ENCODE measurements around the gene SUSD4. TPM values are rescaled to one million over a fixed set of nuclear protein-coding genes. Genes with fewer than 3 reads are reported as not detected.

SUSD4 gene
- polyA plus RNA-seq, 4 donors = 0.27 to 1.5 (median 0.61) TPM; not detected in 1

DNA sequence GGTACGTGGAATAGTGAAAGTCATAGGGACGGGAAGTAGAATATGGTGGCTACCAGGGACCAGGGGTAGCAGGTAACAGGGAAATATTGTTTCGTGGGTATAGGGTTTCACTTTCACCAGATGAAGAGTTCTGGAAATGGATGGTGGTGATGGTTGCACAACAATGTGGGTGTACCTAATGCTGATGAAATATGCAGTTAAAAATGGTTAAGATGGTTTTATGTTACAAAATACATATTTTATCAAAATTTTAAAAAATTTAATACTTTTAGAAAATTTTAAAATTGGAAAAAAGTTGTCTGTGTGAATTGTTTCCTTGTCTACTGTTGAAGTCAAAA, 165.4 kb downstream of the SUSD4 start:
- H3K4me3 ChIP-seq (ENCODE audit: low read depth in 1 of 3, low read length in 3 of 3) = no peak overlapping the region
- H3K9me3 ChIP-seq (ENCODE audit: control insufficient read depth in 2 of 2, insufficient read depth in 1 of 2, low read depth in 1 of 2, low read length in 1 of 2) = peaks cover 0 to 3% of the 10 kb centered on the region in 2 donors
- H3K36me3 ChIP-seq (ENCODE audit: control insufficient read depth in 3 of 3, insufficient read depth in 2 of 3, low read depth in 1 of 3, low read length in 3 of 3) = no peaks in the 10 kb centered on the region
- DNase-seq (no peak), FAIRE-seq (no peak)
- whole genome bisulfite sequencing, 3 donors = 68 to 74% (median 72%) methylated on average over 3 of the region's 3 CpGs
- peaks cover 0 to 2% (median 0%) of the 10 kb centered on the region in 3 donors for H3K27me3 ChIP-seq (ENCODE audit: control insufficient read depth in 3 of 3, insufficient read depth in 3 of 3, low read length in 3 of 3)
- H3K27ac ChIP-seq (ENCODE audit: low read depth in 1 of 3, low read length in 2 of 3) = no peak overlapping the region
- no peaks in the 10 kb centered on the region for H3K4me1 ChIP-seq (ENCODE audit: control insufficient read depth in 3 of 3, insufficient read depth in 2 of 3, low read depth in 1 of 3, low read length in 2 of 3)

GRCh38 chr1:223197923-223198627, 165.9 kb downstream of the SUSD4 start:
- no peak overlapping the region for H3K27ac ChIP-seq (ENCODE audit: low read depth in 1 of 3, low read length in 2 of 3)

DNA sequence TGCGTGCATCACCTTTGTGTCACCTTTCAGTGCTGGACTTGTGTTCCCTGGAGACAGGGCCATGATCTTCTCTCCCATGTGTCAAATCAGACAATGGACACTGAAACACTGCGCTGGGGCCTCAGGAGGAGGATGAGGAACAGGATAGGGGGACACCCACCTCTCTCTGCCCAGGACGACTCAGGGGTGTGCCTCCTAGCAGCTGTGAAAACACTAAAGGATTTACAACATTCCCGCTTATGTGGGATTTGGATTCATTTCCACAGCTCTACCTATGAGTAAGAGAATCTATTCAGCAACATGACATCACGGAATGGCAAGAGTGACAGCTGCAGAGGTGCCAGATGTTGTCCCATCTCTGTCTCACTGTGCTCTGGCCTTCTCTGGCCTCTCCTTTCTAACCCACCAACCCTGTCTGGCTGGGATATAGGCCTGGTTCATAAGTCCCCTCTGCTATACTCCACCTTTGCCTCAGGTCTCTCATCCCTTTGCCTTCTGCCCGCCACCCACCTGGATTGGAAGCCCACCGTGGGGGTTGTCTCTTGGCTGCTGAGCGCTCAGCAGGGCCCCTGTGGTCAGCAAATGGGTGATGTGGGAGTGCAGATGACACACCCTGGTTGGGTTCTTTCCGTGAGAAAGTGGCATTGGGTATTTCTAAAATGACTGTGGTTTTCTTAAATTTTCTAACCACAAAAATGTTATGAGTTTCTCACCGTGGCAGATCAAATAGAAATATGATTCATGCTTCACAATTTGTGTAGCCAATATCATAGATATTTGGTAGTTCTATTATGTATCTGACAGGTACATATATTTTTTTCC, 173.9 kb downstream of the SUSD4 start:
- Histone ChIP-seq H3K4me3 (ENCODE audit: low read depth in 1 of 3, low read length in 3 of 3) (no peak overlapping the region), H3K36me3 (ENCODE audit: control insufficient read depth in 3 of 3, insufficient read depth in 2 of 3, low read depth in 1 of 3, low read length in 3 of 3) (no peaks in the 10 kb centered on the region), H3K4me1 (ENCODE audit: control insufficient read depth in 3 of 3, insufficient read depth in 2 of 3, low read depth in 1 of 3, low read length in 2 of 3) (no peaks in the 10 kb centered on the region), H3K27ac (ENCODE audit: low read depth in 1 of 3, low read length in 2 of 3) (no peak overlapping the region), H3K9me3 (ENCODE audit: control insufficient read depth in 2 of 2, insufficient read depth in 1 of 2, low read depth in 1 of 2, low read length in 1 of 2) (peaks cover 0 to 3% of the 10 kb centered on the region in 2 donors), H3K27me3 (ENCODE audit: control insufficient read depth in 3 of 3, insufficient read depth in 3 of 3, low read length in 3 of 3) (no peaks in the 10 kb centered on the region)
- 69 to 76% (median 70%) methylated on average over 10 of the region's 10 CpGs for WGBS, 3 donors
- FAIRE-seq = no peak
- DNase-seq = no peak

More at GRCh38 chr1:223197923-223198627, 165.9 kb downstream of the SUSD4 start:
- no peaks in the 10 kb centered on the region for H3K4me1 ChIP-seq (ENCODE audit: control insufficient read depth in 3 of 3, insufficient read depth in 2 of 3, low read depth in 1 of 3, low read length in 2 of 3)
- H3K4me3 ChIP-seq (ENCODE audit: low read depth in 1 of 3, low read length in 3 of 3) = no peak overlapping the region
- peaks cover 0 to 2% (median 0%) of the 10 kb centered on the region in 3 donors for H3K27me3 ChIP-seq (ENCODE audit: control insufficient read depth in 3 of 3, insufficient read depth in 3 of 3, low read length in 3 of 3)
- no peaks in the 10 kb centered on the region for H3K36me3 ChIP-seq (ENCODE audit: control insufficient read depth in 3 of 3, insufficient read depth in 2 of 3, low read depth in 1 of 3, low read length in 3 of 3)
- H3K9me3 ChIP-seq (ENCODE audit: control insufficient read depth in 2 of 2, insufficient read depth in 1 of 2, low read depth in 1 of 2, low read length in 1 of 2) = peaks cover 0 to 3% of the 10 kb centered on the region in 2 donors
- 68 to 70% (median 70%) methylated on average over 4 of the region's 4 CpGs for WGBS, 3 donors
- DNase-seq = no peak
- no peak for FAIRE-seq

GRCh38 chr1:223189525-223189902, 174.5 kb downstream of the SUSD4 start:
- Histone ChIP-seq H3K4me3 (ENCODE audit: low read depth in 1 of 3, low read length in 3 of 3) (no peak overlapping the region), H3K9me3 (ENCODE audit: control insufficient read depth in 2 of 2, insufficient read depth in 1 of 2, low read depth in 1 of 2, low read length in 1 of 2) (peaks cover 0 to 3% of the 10 kb centered on the region in 2 donors), H3K27me3 (ENCODE audit: control insufficient read depth in 3 of 3, insufficient read depth in 3 of 3, low read length in 3 of 3) (no peaks in the 10 kb centered on the region), H3K36me3 (ENCODE audit: control insufficient read depth in 3 of 3, insufficient read depth in 2 of 3, low read depth in 1 of 3, low read length in 3 of 3) (no peaks in the 10 kb centered on the region), H3K27ac (ENCODE audit: low read depth in 1 of 3, low read length in 2 of 3) (no peak overlapping the region), H3K4me1 (ENCODE audit: control insufficient read depth in 3 of 3, insufficient read depth in 2 of 3, low read depth in 1 of 3, low read length in 2 of 3) (no peaks in the 10 kb centered on the region)
- FAIRE-seq (no peak), DNase-seq (no peak)
- 79 to 93% (median 80%) methylated on average over 4 of the region's 4 CpGs for WGBS, 3 donors

- Histone ChIP-seq H3K4me1 (ENCODE audit: control insufficient read depth in 3 of 3, insufficient read depth in 2 of 3, low read depth in 1 of 3, low read length in 2 of 3) (no peaks in the 10 kb centered on the region), H3K27me3 (ENCODE audit: control insufficient read depth in 3 of 3, insufficient read depth in 3 of 3, low read length in 3 of 3) (no peaks in the 10 kb centered on the region), H3K9me3 (ENCODE audit: control insufficient read depth in 2 of 2, insufficient read depth in 1 of 2, low read depth in 1 of 2, low read length in 1 of 2) (no peaks in the 10 kb centered on the region), H3K27ac (ENCODE audit: low read depth in 1 of 3, low read length in 2 of 3) (no peak overlapping the region), H3K36me3 (ENCODE audit: control insufficient read depth in 3 of 3, insufficient read depth in 2 of 3, low read depth in 1 of 3, low read length in 3 of 3) (no peaks in the 10 kb centered on the region), H3K4me3 (ENCODE audit: low read depth in 1 of 3, low read length in 3 of 3) (no peak overlapping the region)
- no peak for DNase-seq
- no peak for FAIRE-seq
- 78 to 89% (median 83%) methylated on average over 5 of the region's 5 CpGs for WGBS, 3 donors
Observed at GRCh38 chr1:223188618-223189356, 175.2 kb downstream of the SUSD4 start.

GRCh38 chr1:223186800-223187199, 177.2 kb downstream of the SUSD4 start:
- Histone ChIP-seq H3K27ac (ENCODE audit: low read depth in 1 of 3, low read length in 2 of 3) (no peak overlapping the region), H3K4me1 (ENCODE audit: control insufficient read depth in 3 of 3, insufficient read depth in 2 of 3, low read depth in 1 of 3, low read length in 2 of 3) (no peaks in the 10 kb centered on the region), H3K4me3 (ENCODE audit: low read depth in 1 of 3, low read length in 3 of 3) (no peak overlapping the region), H3K36me3 (ENCODE audit: control insufficient read depth in 3 of 3, insufficient read depth in 2 of 3, low read depth in 1 of 3, low read length in 3 of 3) (no peaks in the 10 kb centered on the region), H3K9me3 (ENCODE audit: control insufficient read depth in 2 of 2, insufficient read depth in 1 of 2, low read depth in 1 of 2, low read length in 1 of 2) (no peaks in the 10 kb centered on the region), H3K27me3 (ENCODE audit: control insufficient read depth in 3 of 3, insufficient read depth in 3 of 3, low read length in 3 of 3) (no peaks in the 10 kb centered on the region)
- FAIRE-seq (no peak), DNase-seq (no peak)
- 77 to 92% (median 87%) methylated on average over 3 of the region's 3 CpGs for WGBS, 3 donors

GRCh38 chr1:223183268-223183862, 180.6 kb downstream of the SUSD4 start:
- H3K4me1 ChIP-seq (ENCODE audit: control insufficient read depth in 3 of 3, insufficient read depth in 2 of 3, low read depth in 1 of 3, low read length in 2 of 3) = no peaks in the 10 kb centered on the region
- 89 to 91% (median 89%) methylated on average over 9 of the region's 9 CpGs for WGBS, 3 donors
- no peak overlapping the region for H3K4me3 ChIP-seq (ENCODE audit: low read depth in 1 of 3, low read length in 3 of 3)
- FAIRE-seq (no peak), DNase-seq (no peak)
- no peaks in the 10 kb centered on the region for H3K36me3 ChIP-seq (ENCODE audit: control insufficient read depth in 3 of 3, insufficient read depth in 2 of 3, low read depth in 1 of 3, low read length in 3 of 3)
- H3K27me3 ChIP-seq (ENCODE audit: control insufficient read depth in 3 of 3, insufficient read depth in 3 of 3, low read length in 3 of 3) = no peaks in the 10 kb centered on the region
- no peak overlapping the region for H3K27ac ChIP-seq (ENCODE audit: low read depth in 1 of 3, low read length in 2 of 3)
- H3K9me3 ChIP-seq (ENCODE audit: control insufficient read depth in 2 of 2, insufficient read depth in 1 of 2, low read depth in 1 of 2, low read length in 1 of 2) = no peaks in the 10 kb centered on the region

- 48 to 61% (median 50%) methylated on average over 5 of the region's 5 CpGs for WGBS, 3 donors
- Histone ChIP-seq H3K27me3 (ENCODE audit: control insufficient read depth in 3 of 3, insufficient read depth in 3 of 3, low read length in 3 of 3) (no peaks in the 10 kb centered on the region), H3K9me3 (ENCODE audit: control insufficient read depth in 2 of 2, insufficient read depth in 1 of 2, low read depth in 1 of 2, low read length in 1 of 2) (no peaks in the 10 kb centered on the region), H3K36me3 (ENCODE audit: control insufficient read depth in 3 of 3, insufficient read depth in 2 of 3, low read depth in 1 of 3, low read length in 3 of 3) (no peaks in the 10 kb centered on the region), H3K4me1 (ENCODE audit: control insufficient read depth in 3 of 3, insufficient read depth in 2 of 3, low read depth in 1 of 3, low read length in 2 of 3) (no peaks in the 10 kb centered on the region), H3K4me3 (ENCODE audit: low read depth in 1 of 3, low read length in 3 of 3) (no peak overlapping the region), H3K27ac (ENCODE audit: low read depth in 1 of 3, low read length in 2 of 3) (no peak overlapping the region)
- FAIRE-seq (no peak), DNase-seq (no peak)
Observed at GRCh38 chr1:223180731-223181321, 183.2 kb downstream of the SUSD4 start.
